Uterus (tissue), 2 donors: ENCODE data around the gene DIS3L.
"Not testable (repeated sequence)": the region's sequence is repeated elsewhere in the genome, so short reads cannot be mapped to it uniquely, and the experiment has no call there.

ENCODE experiments used
- POLR2A ChIP-seq, 2 donors: fragments of 450-650 bp; IDR thresholded peaks; one replicate each; pipeline ENCODE4 v1.6.1; 2016; ENCODE audit warnings: antibody characterized with exemption in 2 of 2, mild to moderate bottlenecking in 1 of 2, moderate library complexity in 1 of 2
- TF ChIP-seq, protein P1 (sequence below), 4 experiments: fragments of 200-600 bp in 2 of 4; fragments of 450-650 bp in 2 of 4; sonication (generic) in 2 of 4; IDR thresholded peaks; one replicate each; pipeline ENCODE4 v1.5.1; 2016 to 2019; ENCODE audit warnings: antibody characterized with exemption in 4 of 4, mild to moderate bottlenecking in 2 of 4, moderate library complexity in 1 of 4

DNA sequence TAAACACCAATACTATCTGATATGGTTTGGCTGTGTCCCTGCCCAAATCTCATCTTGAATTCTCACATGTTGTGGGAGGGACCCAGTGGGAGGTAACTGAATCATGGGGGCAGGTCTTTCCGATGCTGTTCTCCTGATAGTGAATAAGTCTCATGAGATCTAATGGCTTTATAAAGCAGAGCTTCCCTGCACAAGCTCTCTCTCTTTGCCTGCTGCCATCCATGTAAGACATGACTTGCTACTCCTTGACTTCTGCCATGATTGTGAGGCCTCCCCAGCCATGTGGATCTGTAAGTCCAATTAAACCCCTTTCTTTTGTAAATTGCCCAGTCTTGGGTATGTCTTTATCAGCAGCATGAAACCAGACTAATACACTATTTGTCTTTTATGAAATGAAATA, 30.5 kb upstream of the DIS3L start:
- TF ChIP-seq, protein P1, sequence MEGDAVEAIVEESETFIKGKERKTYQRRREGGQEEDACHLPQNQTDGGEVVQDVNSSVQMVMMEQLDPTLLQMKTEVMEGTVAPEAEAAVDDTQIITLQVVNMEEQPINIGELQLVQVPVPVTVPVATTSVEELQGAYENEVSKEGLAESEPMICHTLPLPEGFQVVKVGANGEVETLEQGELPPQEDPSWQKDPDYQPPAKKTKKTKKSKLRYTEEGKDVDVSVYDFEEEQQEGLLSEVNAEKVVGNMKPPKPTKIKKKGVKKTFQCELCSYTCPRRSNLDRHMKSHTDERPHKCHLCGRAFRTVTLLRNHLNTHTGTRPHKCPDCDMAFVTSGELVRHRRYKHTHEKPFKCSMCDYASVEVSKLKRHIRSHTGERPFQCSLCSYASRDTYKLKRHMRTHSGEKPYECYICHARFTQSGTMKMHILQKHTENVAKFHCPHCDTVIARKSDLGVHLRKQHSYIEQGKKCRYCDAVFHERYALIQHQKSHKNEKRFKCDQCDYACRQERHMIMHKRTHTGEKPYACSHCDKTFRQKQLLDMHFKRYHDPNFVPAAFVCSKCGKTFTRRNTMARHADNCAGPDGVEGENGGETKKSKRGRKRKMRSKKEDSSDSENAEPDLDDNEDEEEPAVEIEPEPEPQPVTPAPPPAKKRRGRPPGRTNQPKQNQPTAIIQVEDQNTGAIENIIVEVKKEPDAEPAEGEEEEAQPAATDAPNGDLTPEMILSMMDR (IDR thresholded peaks at IDR 0.05), result not testable (repeated sequence)
- not testable (repeated sequence) for TF ChIP-seq POLR2A (IDR thresholded peaks at IDR 0.05)
